OCI-LY1 (cell line): ENCODE results near the gene GRHL1.

Experiments used
- EZH2 ChIP-seq: fragments of 200-600 bp; sonication (generic), shearing (Covaris generic); IDR thresholded peaks from 2 replicates; pipeline ENCODE4 v1.8.0; 2017; ENCODE audit warnings: borderline replicate concordance, mixed run types, mild to moderate bottlenecking, antibody characterized with exemption, low read length, moderate library complexity, mixed read lengths
- TF ChIP-seq, protein P1 (sequence below): fragments of 200-600 bp; sonication (generic), shearing (Covaris generic); IDR thresholded peaks from 2 replicates; pipeline ENCODE4 v1.5.1; 2017; ENCODE audit warnings: mild to moderate bottlenecking, antibody characterized with exemption, low read length, moderate library complexity, mixed read lengths

GRCh38 chr2:10016802-10017258, 65.3 kb downstream of the GRHL1 start:
- TF ChIP-seq, protein P1, sequence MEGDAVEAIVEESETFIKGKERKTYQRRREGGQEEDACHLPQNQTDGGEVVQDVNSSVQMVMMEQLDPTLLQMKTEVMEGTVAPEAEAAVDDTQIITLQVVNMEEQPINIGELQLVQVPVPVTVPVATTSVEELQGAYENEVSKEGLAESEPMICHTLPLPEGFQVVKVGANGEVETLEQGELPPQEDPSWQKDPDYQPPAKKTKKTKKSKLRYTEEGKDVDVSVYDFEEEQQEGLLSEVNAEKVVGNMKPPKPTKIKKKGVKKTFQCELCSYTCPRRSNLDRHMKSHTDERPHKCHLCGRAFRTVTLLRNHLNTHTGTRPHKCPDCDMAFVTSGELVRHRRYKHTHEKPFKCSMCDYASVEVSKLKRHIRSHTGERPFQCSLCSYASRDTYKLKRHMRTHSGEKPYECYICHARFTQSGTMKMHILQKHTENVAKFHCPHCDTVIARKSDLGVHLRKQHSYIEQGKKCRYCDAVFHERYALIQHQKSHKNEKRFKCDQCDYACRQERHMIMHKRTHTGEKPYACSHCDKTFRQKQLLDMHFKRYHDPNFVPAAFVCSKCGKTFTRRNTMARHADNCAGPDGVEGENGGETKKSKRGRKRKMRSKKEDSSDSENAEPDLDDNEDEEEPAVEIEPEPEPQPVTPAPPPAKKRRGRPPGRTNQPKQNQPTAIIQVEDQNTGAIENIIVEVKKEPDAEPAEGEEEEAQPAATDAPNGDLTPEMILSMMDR: no peak
- TF ChIP-seq EZH2: no peak
